ENCODE results near the gene ZC3H4. TPM values are rescaled to one million over a fixed set of nuclear protein-coding genes. Genes with fewer than 3 reads are reported as not detected.
"Not testable (repeated sequence)": the region's sequence is repeated elsewhere in the genome, so short reads cannot be mapped to it uniquely, and the experiment has no call there.

The ZC3H4 gene
- total RNA-seq, 1 donor from 2014 or later, result 18.5 TPM

GRCh38 chr19:47050562-47050961, 63.0 kb downstream of the ZC3H4 start:
- not testable (repeated sequence) for ATAC-seq; DNase-seq (ENCODE audit: low spot score)

- ATAC-seq, result no peak
- no peak for DNase-seq (ENCODE audit: low spot score)
These were observed 64.3 kb downstream of the ZC3H4 start for GRCh38 chr19:47049307-47049700.

DNA sequence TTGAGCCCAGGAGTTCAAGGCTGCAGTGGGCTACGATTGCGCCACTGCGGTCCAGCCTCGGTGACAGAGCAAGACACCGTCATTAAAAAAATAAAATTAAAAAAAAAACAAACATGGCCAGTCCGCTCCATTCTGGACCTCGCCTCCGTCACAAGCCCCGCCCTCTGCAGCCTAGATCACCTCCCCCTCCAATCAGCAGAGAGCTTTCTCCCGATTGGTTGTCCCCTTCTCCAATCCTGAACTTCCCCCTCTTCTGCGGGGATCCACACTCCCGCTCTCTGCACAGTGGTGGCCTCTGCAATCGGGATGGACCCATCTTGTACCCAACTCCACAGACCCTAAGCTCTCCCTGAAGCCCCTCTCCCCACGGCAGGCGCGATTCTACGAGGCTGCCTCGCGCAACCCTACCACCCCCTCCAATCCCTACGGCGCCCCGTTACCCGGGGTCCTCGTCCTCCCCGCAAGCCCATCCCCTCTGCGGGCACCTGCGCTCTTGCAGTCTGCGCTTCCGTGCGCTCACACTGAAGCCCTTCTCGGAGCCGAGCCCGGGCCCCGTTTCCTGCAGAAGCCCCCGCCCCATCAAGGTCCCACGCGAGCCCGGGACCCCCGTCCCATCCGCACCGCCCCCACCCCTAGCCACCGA, 65.7 kb downstream of the ZC3H4 start:
- DNase-seq (ENCODE audit: low spot score), result peak; percentile 72
- peak; percentile 71 for ATAC-seq

- DNase-seq (ENCODE audit: low spot score) (no peak), ATAC-seq (no peak)
These were observed 66.3 kb downstream of the ZC3H4 start for GRCh38 chr19:47047272-47047762.

GRCh38 chr19:47045867-47046470, 67.6 kb downstream of the ZC3H4 start:
- DNase-seq (ENCODE audit: low spot score), result no peak
- no peak for ATAC-seq

DNA sequence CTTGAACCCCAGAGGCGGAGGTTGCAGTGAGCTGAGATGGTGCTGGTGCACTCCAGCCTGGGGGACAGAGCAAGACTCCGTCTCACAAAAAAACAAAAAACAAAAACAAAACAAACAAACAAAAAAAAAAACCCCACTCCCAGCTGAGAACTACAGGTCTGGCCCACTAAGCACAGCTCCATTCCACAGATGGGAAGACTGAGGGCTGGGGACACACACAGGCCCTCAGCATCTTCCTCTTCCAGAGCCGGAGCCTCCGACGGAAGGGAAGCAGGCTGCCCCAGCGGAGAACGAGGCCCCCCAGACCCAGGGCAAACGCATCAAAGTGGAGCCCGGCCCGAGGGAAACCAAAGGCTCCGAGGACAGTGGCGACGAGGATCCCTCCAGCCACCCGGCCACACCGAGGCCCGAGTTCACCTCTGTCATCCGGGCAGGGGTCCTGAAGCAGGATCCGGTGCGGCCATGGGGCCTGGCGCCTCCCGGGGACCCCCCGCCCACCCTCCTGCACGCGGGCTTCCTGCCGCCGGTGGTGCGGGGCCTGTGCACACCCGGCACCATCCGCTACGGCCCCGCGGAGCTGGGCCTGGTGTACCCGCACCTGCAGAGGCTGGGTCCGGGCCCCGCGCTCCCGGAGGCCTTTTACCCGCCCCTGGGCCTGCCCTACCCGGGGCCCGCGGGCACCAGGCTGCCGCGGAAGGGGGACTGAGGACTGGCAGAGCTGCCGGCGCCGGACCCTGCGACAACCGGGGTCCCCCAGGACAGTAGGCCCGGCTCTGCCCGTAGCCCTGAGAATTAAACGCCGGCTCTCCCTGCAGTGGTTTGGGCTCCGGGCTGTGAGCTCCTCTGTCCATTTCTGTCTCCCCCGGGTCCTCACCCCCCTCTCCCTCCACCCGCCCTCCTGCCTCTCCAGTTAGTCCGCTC, 68.4 kb downstream of the ZC3H4 start:
- DNase-seq (ENCODE audit: low spot score), result no peak
- no peak for ATAC-seq

DNA sequence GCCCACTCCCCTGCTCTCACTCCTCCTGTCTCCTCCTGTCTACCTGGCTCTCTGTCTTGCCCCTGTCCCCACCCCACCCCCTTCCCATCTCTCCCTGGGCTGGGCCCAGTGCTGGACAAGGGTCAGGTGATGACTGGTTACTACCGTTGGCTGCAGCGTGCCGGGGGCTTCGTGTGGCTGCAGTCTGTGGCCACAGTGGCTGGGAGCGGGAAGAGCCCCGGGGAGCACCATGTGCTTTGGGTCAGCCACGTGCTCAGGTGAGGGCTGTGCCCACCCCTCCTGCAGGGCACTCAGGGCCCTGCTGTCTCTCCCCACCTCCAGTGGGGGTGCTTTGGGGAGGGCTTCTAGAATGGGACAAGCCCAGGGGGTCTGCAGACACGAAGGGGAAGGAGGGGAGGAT, 72.7 kb downstream of the ZC3H4 start:
- DNase-seq (ENCODE audit: low spot score), result no peak
- ATAC-seq, result no peak

DNA sequence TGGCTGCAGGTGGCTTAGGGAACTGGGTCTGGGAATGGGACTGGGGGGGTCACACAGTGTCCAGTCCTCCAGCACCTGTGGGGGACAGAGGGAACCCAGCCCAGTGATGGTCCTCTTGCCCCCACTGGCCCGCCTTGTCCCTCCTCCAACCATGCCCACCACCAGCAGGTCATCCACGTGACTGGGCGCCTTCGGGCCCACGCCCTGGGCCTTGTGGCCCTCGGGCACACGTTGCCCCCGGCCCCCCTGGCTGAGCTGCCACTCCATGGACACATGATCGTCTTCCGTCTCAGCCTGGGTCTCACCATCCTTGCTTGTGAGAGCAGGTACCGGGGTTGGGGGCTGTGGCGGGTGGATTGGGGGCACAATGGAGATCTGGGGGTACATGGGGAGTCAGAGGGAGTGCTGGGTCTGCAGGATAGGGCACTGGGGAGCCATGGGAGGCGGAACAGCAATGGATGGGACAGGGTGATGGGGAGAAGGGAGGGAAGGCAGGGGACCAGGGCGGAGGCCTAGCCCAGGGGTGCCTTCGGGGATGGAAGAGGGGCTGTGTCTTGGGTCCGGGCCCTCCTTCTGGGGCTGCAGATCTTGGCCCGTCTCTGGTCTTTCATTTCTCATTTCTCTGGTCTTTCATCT, 74.2 kb downstream of the ZC3H4 start:
- DNase-seq (ENCODE audit: low spot score), result no peak
- ATAC-seq, result no peak

DNA sequence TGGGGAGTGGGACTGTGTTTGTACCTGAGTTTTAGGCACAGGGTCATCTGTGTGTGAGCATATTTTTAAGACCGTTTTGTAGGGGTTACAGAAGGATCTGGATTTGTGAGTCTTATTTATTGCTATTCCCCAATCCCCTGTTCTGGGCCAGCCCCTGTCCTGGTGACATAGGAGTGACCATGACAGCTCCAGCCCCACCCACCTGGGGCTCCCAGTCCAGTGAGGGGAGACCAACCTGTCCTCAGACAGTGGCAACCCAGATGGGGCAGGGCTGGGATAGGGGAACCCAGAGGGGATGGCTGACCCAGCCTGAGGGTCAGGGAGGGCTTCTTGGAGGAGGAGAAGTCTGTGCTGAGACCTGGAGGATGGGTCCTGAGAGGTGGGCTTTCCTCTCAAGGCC, 75.8 kb downstream of the ZC3H4 start:
- ATAC-seq (no peak), DNase-seq (ENCODE audit: low spot score) (no peak)

GRCh38 chr19:47036097-47036651, 77.4 kb downstream of the ZC3H4 start:
- ATAC-seq (peak; percentile 22), DNase-seq (ENCODE audit: low spot score) (no peak)

DNA sequence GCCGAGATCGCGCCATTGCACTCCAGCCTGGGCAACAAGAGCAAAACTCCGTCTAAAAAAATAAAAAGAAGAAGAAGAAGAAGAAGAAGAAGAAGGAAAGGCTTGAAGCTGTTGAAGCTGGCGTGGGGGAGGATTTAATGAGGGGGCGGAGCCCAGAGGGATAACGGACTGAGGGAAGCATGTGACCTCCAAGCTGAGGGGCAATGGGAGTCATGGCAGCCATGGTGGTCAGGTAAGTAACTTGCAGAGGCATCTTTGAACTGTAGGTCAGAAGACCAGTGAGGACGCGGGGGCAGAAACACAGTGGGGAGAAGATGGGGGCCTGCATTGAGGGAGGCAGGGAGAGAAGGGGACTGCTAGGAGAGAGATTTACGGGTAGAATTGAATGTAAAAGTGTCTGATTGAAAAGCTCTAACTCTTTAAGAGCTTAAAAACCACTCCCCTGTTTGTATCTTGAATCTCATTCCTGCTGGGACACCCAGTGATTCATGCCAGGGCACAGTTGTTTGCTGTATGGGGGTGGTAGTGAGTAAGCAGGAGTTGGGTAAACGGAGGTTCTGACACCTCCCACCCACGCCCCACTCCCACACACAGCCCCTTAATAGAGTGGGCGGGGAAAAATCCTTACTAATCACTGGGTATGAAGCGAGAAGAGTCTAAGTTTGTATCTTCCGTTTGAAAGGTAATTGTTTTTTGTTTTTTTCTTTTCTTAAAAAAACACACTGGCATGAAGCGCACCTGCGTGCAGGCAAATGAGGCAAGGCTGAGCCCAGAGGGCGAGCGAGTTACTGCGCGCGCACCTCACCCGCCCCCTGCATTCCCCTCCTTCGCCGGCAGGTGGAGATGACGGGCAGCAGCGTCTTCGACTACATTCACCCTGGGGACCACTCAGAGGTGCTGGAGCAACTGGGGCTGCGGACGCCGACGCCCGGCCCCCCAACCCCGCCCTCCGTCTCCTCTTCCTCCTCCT, 78.2 kb downstream of the ZC3H4 start:
- ATAC-seq (peak; percentile 96), DNase-seq (ENCODE audit: low spot score) (peak; percentile 84)

DNA sequence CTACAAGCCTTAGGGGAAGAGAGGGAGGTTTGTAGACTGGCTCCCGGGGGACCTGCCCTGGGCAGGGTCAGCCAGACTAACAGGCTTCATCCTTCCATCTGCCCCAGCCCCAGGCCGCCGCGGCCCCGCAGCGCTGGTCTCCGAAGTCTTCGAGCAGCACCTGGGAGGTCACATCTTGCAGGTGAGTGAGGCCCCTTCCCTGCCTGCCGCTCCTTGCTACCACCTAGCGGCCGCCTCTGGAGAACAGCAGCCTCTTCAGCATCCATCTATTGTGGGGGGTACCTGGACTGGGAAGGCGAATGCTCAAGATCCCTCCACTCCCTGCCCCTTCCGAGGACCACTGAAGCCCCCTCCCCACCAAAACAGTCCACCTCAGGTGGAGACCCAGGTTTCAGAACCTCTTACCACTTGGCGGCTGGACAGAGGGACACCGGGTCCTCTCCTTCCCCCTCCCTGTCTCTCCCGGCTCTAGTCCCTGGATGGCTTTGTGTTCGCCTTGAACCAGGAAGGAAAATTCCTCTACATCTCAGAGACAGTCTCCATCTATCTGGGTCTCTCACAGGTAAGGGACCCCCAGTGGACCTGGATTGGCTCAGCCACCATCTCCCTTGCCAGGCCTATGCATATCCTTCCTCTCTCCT, 81.3 kb downstream of the ZC3H4 start:
- DNase-seq (ENCODE audit: low spot score) (no peak), ATAC-seq (peak; percentile 75)

GRCh38 chr19:47028195-47028601, 85.4 kb downstream of the ZC3H4 start:
- ATAC-seq (no peak), DNase-seq (ENCODE audit: low spot score) (no peak)

DNA sequence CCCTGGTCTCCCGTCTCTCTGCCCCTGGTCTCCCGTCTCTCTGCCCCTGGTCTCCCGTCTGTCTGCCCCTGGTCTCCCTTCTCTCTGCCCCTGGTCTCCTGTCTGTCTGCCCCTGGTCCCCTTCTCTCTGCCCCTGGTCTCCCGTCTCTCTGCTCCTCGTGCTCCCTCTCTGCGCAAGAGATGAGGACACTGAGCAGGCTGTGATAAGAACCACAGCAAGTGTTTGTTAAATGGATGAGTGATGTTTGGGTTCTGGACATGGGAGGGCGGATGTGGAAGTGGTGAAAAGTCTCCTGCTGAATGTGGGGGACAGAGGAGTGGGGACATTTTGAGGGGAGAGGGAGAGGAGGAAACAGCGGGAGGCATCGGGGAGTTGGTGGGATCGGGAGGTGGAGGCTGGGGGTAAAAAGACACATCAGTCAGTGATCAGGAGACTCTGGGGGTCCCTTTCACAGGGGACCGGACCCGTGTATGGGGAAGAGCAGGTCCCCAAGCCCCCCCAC, 85.9 kb downstream of the ZC3H4 start:
- ATAC-seq, result no peak
- DNase-seq (ENCODE audit: low spot score), result no peak

GRCh38 chr19:47026889-47027288, 86.7 kb downstream of the ZC3H4 start:
- ATAC-seq, result no peak
- DNase-seq (ENCODE audit: low spot score), result no peak

- no peak for DNase-seq (ENCODE audit: low spot score)
- ATAC-seq, result no peak
These were observed 87.4 kb downstream of the ZC3H4 start for GRCh38 chr19:47026156-47026555.

GRCh38 chr19:47024502-47024901, 89.1 kb downstream of the ZC3H4 start:
- DNase-seq (ENCODE audit: low spot score) (no peak), ATAC-seq (no peak)

GRCh38 chr19:47023448-47023794, 90.2 kb downstream of the ZC3H4 start:
- peak; percentile 34 for ATAC-seq

More at GRCh38 chr19:47023448-47023794, 90.2 kb downstream of the ZC3H4 start:
- DNase-seq (ENCODE audit: low spot score), result no peak
